ENCODE results near the gene SDK2. TPM values are rescaled to one million over a fixed set of nuclear protein-coding genes. Genes with fewer than 3 reads are reported as not detected.

The SDK2 gene
- total RNA-seq, 2 experiments from 2014 or later = 0.09 to 3.7 TPM

- DNase-seq (no peak), ATAC-seq (no peak)
- H3K4me3 Mint-ChIP-seq = no peak overlapping the region
- no peaks in the 10 kb centered on the region for H3K9me3 Mint-ChIP-seq (ENCODE audit: low read depth)
- H3K4me1 Mint-ChIP-seq = no peaks in the 10 kb centered on the region
- no peak overlapping the region for H3K27ac Mint-ChIP-seq
- no peaks in the 10 kb centered on the region for H3K36me3 Mint-ChIP-seq
- H3K27me3 Mint-ChIP-seq = peaks cover 6% of the 10 kb centered on the region
- CTCF ChIA-PET = no interaction called here
Observed at GRCh38 chr17:73609060-73609459, 35.2 kb downstream of the SDK2 start.

- no peaks in the 10 kb centered on the region for H3K4me1 Mint-ChIP-seq
- H3K9me3 Mint-ChIP-seq (ENCODE audit: low read depth) = no peaks in the 10 kb centered on the region
- no peak for DNase-seq
- CTCF ChIA-PET = no interaction called here
- H3K4me3 Mint-ChIP-seq = no peak overlapping the region
- ATAC-seq = no peak
- H3K27me3 Mint-ChIP-seq = peaks cover 6% of the 10 kb centered on the region
- no peaks in the 10 kb centered on the region for H3K36me3 Mint-ChIP-seq
- H3K27ac Mint-ChIP-seq = no peak overlapping the region
Observed at GRCh38 chr17:73605444-73605843, 38.8 kb downstream of the SDK2 start.

- CTCF ChIA-PET = no interaction called here
- no peaks in the 10 kb centered on the region for H3K9me3 Mint-ChIP-seq (ENCODE audit: low read depth)
- ATAC-seq (no peak), DNase-seq (no peak)
- H3K4me1 Mint-ChIP-seq = no peaks in the 10 kb centered on the region
- no peak overlapping the region for H3K4me3 Mint-ChIP-seq
- no peaks in the 10 kb centered on the region for H3K36me3 Mint-ChIP-seq
- no peak overlapping the region for H3K27ac Mint-ChIP-seq
- peaks cover 6% of the 10 kb centered on the region for H3K27me3 Mint-ChIP-seq
Observed at GRCh38 chr17:73604476-73604875, 39.8 kb downstream of the SDK2 start.

GRCh38 chr17:73603971-73604370, 40.3 kb downstream of the SDK2 start:
- Mint-ChIP-seq H3K36me3 (no peaks in the 10 kb centered on the region), H3K9me3 (ENCODE audit: low read depth) (no peaks in the 10 kb centered on the region), H3K27me3 (peaks cover 3% of the 10 kb centered on the region), H3K4me3 (no peak overlapping the region), H3K27ac (no peak overlapping the region), H3K4me1 (no peaks in the 10 kb centered on the region)
- ATAC-seq = no peak
- DNase-seq = no peak
- CTCF ChIA-PET = no interaction called here

- H3K9me3 Mint-ChIP-seq (ENCODE audit: low read depth) = no peaks in the 10 kb centered on the region
- no peaks in the 10 kb centered on the region for H3K36me3 Mint-ChIP-seq
- H3K4me3 Mint-ChIP-seq = no peak overlapping the region
- ATAC-seq = no peak
- H3K4me1 Mint-ChIP-seq = no peaks in the 10 kb centered on the region
- no peaks in the 10 kb centered on the region for H3K27me3 Mint-ChIP-seq
- no peak for DNase-seq
- CTCF ChIA-PET = no interaction called here
- peak overlapping the region; percentile 15 for H3K27ac Mint-ChIP-seq
Observed at GRCh38 chr17:73600103-73600871, 44.0 kb downstream of the SDK2 start.

- no peaks in the 10 kb centered on the region for H3K27me3 Mint-ChIP-seq
- H3K9me3 Mint-ChIP-seq (ENCODE audit: low read depth) = no peaks in the 10 kb centered on the region
- CTCF ChIA-PET = no interaction called here
- H3K4me1 Mint-ChIP-seq = peaks cover 5% of the 10 kb centered on the region
- ATAC-seq (no peak), DNase-seq (no peak)
- H3K36me3 Mint-ChIP-seq = no peaks in the 10 kb centered on the region
- peak overlapping the region; percentile 15 for H3K27ac Mint-ChIP-seq
- no peak overlapping the region for H3K4me3 Mint-ChIP-seq
Observed at GRCh38 chr17:73599599-73599998, 44.6 kb downstream of the SDK2 start.

- ATAC-seq (no peak), DNase-seq (no peak)
- Mint-ChIP-seq H3K27me3 (no peaks in the 10 kb centered on the region), H3K27ac (no peak overlapping the region), H3K4me1 (peaks cover 18% of the 10 kb centered on the region), H3K4me3 (no peak overlapping the region), H3K36me3 (no peaks in the 10 kb centered on the region), H3K9me3 (ENCODE audit: low read depth) (no peaks in the 10 kb centered on the region)
- CTCF ChIA-PET = no interaction called here
Observed at GRCh38 chr17:73598212-73598611, 46.0 kb downstream of the SDK2 start.

- Mint-ChIP-seq H3K4me1 (peaks cover 41% of the 10 kb centered on the region), H3K9me3 (ENCODE audit: low read depth) (no peaks in the 10 kb centered on the region), H3K4me3 (no peak overlapping the region), H3K27me3 (no peaks in the 10 kb centered on the region), H3K36me3 (no peaks in the 10 kb centered on the region), H3K27ac (no peak overlapping the region)
- CTCF ChIA-PET = interaction anchor here (0.7 to 1.4 kb wide), 2 partner anchors 8 to 26 kb away, joined by 5 read pairs; no protein-coding TSS in a partner anchor
- ATAC-seq (no peak), DNase-seq (no peak)
Observed at GRCh38 chr17:73595931-73596330, 48.3 kb downstream of the SDK2 start.

GRCh38 chr17:73595479-73595878, 48.8 kb downstream of the SDK2 start:
- CTCF ChIA-PET = interaction anchor here (0.7 to 1.4 kb wide), 2 partner anchors 8 to 26 kb away, joined by 5 read pairs; no protein-coding TSS in a partner anchor
- H3K4me3 Mint-ChIP-seq = no peak overlapping the region
- ATAC-seq (no peak), DNase-seq (peak; percentile 66)
- H3K27me3 Mint-ChIP-seq = no peaks in the 10 kb centered on the region
- H3K36me3 Mint-ChIP-seq = no peaks in the 10 kb centered on the region
- no peaks in the 10 kb centered on the region for H3K9me3 Mint-ChIP-seq (ENCODE audit: low read depth)
- peaks cover 44% of the 10 kb centered on the region for H3K4me1 Mint-ChIP-seq
- no peak overlapping the region for H3K27ac Mint-ChIP-seq

- ATAC-seq (no peak), DNase-seq (no peak)
- no peaks in the 10 kb centered on the region for H3K36me3 Mint-ChIP-seq
- H3K4me1 Mint-ChIP-seq = peaks cover 48% of the 10 kb centered on the region
- H3K27me3 Mint-ChIP-seq = no peaks in the 10 kb centered on the region
- CTCF ChIA-PET = interaction anchor here (1.4 kb wide), 1 partner anchor 7 kb away, joined by 5 read pairs; no protein-coding TSS in a partner anchor
- no peak overlapping the region for H3K27ac Mint-ChIP-seq
- no peak overlapping the region for H3K4me3 Mint-ChIP-seq
- H3K9me3 Mint-ChIP-seq (ENCODE audit: low read depth) = no peaks in the 10 kb centered on the region
Observed at GRCh38 chr17:73595068-73595467, 49.2 kb downstream of the SDK2 start.

- Mint-ChIP-seq H3K4me3 (no peak overlapping the region), H3K27ac (peak overlapping the region; percentile 13), H3K4me1 (peaks cover 51% of the 10 kb centered on the region), H3K27me3 (no peaks in the 10 kb centered on the region), H3K9me3 (ENCODE audit: low read depth) (no peaks in the 10 kb centered on the region), H3K36me3 (no peaks in the 10 kb centered on the region)
- ATAC-seq (no peak), DNase-seq (no peak)
- CTCF ChIA-PET = no interaction called here
Observed at GRCh38 chr17:73594598-73594997, 49.6 kb downstream of the SDK2 start.

- CTCF ChIA-PET = interaction anchor here (0.9 kb wide), 1 partner anchor 8 kb away, joined by 3 read pairs; no protein-coding TSS in a partner anchor
- H3K4me1 Mint-ChIP-seq = peaks cover 53% of the 10 kb centered on the region
- no peaks in the 10 kb centered on the region for H3K9me3 Mint-ChIP-seq (ENCODE audit: low read depth)
- DNase-seq (no peak), ATAC-seq (no peak)
- no peak overlapping the region for H3K4me3 Mint-ChIP-seq
- H3K27ac Mint-ChIP-seq = peak overlapping the region; percentile 13
- H3K27me3 Mint-ChIP-seq = no peaks in the 10 kb centered on the region
- no peaks in the 10 kb centered on the region for H3K36me3 Mint-ChIP-seq
Observed at GRCh38 chr17:73594025-73594424, 50.2 kb downstream of the SDK2 start.

GRCh38 chr17:73593249-73593965, 50.8 kb downstream of the SDK2 start:
- Mint-ChIP-seq H3K4me3 (no peak overlapping the region), H3K27me3 (no peaks in the 10 kb centered on the region), H3K9me3 (ENCODE audit: low read depth) (no peaks in the 10 kb centered on the region), H3K4me1 (peaks cover 56% of the 10 kb centered on the region), H3K27ac (peak overlapping the region; percentile 94), H3K36me3 (no peaks in the 10 kb centered on the region)
- DNase-seq (no peak), ATAC-seq (no peak)
- CTCF ChIA-PET = interaction anchor here (0.9 kb wide), 1 partner anchor 8 kb away, joined by 3 read pairs; no protein-coding TSS in a partner anchor

GRCh38 chr17:73592501-73592961, 51.7 kb downstream of the SDK2 start:
- DNase-seq (peak; percentile 42), ATAC-seq (no peak)
- Mint-ChIP-seq H3K27ac (peak overlapping the region; percentile 94), H3K4me1 (peaks cover 59% of the 10 kb centered on the region), H3K36me3 (no peaks in the 10 kb centered on the region), H3K4me3 (peak overlapping the region; percentile 48), H3K9me3 (ENCODE audit: low read depth) (no peaks in the 10 kb centered on the region), H3K27me3 (no peaks in the 10 kb centered on the region)
- CTCF ChIA-PET = no interaction called here

All from activated CD8-positive, alpha-beta memory T cell treated with anti-CD3 and anti-CD28 coated beads, Interleukin-2, amount 10 ng/mL, durations not matched to agents 7 days and 5 days (primary cell).